ENCODE measurements around the gene LPGAT1.
"Not testable (repeated sequence)": the region's sequence is repeated elsewhere in the genome, so short reads cannot be mapped to it uniquely, and the experiment has no call there.

LPGAT1 gene

DNA sequence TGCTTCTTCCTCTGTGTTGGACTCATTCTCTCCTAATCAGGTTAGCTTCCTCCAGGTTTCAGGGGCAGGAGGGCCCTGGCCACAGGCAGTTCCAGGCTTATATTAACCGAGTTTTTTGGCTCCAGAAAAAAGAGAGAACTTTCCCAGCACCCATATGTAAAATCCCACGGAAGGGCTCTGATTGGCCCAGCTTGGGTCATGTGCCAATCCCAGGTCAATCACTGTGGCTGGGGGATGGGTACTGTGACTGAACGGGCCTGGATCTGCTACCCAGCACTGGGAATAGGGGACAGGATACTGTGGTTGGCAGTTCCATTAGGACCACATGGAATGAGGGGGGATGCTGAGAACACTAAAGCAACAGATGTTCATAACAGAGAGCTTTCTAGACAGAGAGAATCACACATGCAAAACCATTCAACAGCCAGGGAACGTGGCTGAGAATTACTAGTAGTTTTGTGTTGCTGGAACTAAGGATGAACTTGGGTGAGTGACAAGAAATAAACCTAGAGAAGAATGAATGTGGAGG, 104.0 kb downstream of the LPGAT1 start:
- no peaks in the 10 kb centered on the region for H3K4me1 ChIP-seq (ENCODE audit: control insufficient read depth in 1 of 2, insufficient read depth in 2 of 2, low read length in 2 of 2)
- H3K4me3 ChIP-seq (ENCODE audit: low read depth in 1 of 2, low read length in 2 of 2): no peak overlapping the region
- no peaks in the 10 kb centered on the region for H3K9me3 ChIP-seq (ENCODE audit: control insufficient read depth in 1 of 2, low read length in 2 of 2)
- no peaks in the 10 kb centered on the region for H3K36me3 ChIP-seq (ENCODE audit: control insufficient read depth in 1 of 2, insufficient read depth in 2 of 2, low read length in 2 of 2)
- H3K9ac ChIP-seq (ENCODE audit: low read depth in 1 of 2, low read length in 2 of 2): no peak overlapping the region
- no peaks in the 10 kb centered on the region for H3K27me3 ChIP-seq (ENCODE audit: control insufficient read depth in 1 of 2, insufficient read depth in 2 of 2, low read length in 2 of 2)
- H3K27ac ChIP-seq (ENCODE audit: low read depth, low read length): no peak overlapping the region

DNA sequence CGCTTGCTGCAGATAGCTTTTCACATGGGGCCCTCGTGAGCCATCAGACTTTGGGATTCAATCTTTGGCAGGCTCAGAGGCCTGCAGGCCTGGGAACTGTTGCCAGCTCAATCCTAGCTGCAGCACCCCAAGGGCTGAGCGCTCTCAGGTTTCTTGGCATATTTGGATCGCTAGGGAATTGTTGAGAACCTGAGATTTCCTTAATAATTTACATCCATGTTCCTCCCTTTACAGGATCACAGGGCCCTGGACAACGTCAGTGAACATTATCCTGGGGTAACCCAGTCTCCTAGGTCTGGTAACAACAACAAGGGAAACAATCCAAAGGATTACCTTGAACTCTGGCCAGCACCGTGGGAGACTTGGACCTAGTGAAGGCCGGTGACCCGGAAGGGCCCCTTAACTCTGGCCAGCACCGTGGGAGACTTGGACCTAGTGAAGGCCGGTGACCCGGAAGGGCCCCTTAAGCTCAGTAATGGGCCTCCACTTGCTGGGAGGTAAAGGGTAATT, 105.8 kb downstream of the LPGAT1 start:
- Histone ChIP-seq H3K9me3 (ENCODE audit: control insufficient read depth in 1 of 2, low read length in 2 of 2) (no peaks in the 10 kb centered on the region), H3K36me3 (ENCODE audit: control insufficient read depth in 1 of 2, insufficient read depth in 2 of 2, low read length in 2 of 2) (no peaks in the 10 kb centered on the region), H3K27ac (ENCODE audit: low read depth, low read length) (no peak overlapping the region), H3K27me3 (ENCODE audit: control insufficient read depth in 1 of 2, insufficient read depth in 2 of 2, low read length in 2 of 2) (no peaks in the 10 kb centered on the region), H3K4me3 (ENCODE audit: low read depth in 1 of 2, low read length in 2 of 2) (no peak overlapping the region), H3K4me1 (ENCODE audit: control insufficient read depth in 1 of 2, insufficient read depth in 2 of 2, low read length in 2 of 2) (no peaks in the 10 kb centered on the region), H3K9ac (ENCODE audit: low read depth in 1 of 2, low read length in 2 of 2) (no peak overlapping the region)

DNA sequence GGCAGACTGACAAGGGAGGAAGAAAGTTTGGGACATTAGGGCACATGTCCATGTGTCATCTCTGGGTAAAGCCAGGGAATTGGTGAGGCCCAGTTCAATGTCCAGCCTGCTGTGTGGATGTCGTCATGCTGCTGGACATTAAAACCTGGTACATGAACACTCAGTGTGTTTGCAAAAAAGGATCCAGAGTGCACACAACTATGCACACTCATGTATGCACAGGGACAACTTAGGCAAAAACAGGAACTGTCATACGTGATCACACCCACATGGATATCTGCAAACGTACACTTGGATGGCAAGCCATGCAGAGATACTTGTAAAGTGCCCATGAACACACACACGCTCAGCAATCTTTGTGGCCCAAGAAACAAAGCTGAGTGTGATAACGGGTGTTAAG, 107.3 kb downstream of the LPGAT1 start:
- Histone ChIP-seq H3K4me3 (ENCODE audit: low read depth in 1 of 2, low read length in 2 of 2) (no peak overlapping the region), H3K9ac (ENCODE audit: low read depth in 1 of 2, low read length in 2 of 2) (no peak overlapping the region), H3K36me3 (ENCODE audit: control insufficient read depth in 1 of 2, insufficient read depth in 2 of 2, low read length in 2 of 2) (no peaks in the 10 kb centered on the region), H3K27ac (ENCODE audit: low read depth, low read length) (no peak overlapping the region), H3K4me1 (ENCODE audit: control insufficient read depth in 1 of 2, insufficient read depth in 2 of 2, low read length in 2 of 2) (no peaks in the 10 kb centered on the region), H3K9me3 (ENCODE audit: control insufficient read depth in 1 of 2, low read length in 2 of 2) (no peaks in the 10 kb centered on the region), H3K27me3 (ENCODE audit: control insufficient read depth in 1 of 2, insufficient read depth in 2 of 2, low read length in 2 of 2) (no peaks in the 10 kb centered on the region)

DNA sequence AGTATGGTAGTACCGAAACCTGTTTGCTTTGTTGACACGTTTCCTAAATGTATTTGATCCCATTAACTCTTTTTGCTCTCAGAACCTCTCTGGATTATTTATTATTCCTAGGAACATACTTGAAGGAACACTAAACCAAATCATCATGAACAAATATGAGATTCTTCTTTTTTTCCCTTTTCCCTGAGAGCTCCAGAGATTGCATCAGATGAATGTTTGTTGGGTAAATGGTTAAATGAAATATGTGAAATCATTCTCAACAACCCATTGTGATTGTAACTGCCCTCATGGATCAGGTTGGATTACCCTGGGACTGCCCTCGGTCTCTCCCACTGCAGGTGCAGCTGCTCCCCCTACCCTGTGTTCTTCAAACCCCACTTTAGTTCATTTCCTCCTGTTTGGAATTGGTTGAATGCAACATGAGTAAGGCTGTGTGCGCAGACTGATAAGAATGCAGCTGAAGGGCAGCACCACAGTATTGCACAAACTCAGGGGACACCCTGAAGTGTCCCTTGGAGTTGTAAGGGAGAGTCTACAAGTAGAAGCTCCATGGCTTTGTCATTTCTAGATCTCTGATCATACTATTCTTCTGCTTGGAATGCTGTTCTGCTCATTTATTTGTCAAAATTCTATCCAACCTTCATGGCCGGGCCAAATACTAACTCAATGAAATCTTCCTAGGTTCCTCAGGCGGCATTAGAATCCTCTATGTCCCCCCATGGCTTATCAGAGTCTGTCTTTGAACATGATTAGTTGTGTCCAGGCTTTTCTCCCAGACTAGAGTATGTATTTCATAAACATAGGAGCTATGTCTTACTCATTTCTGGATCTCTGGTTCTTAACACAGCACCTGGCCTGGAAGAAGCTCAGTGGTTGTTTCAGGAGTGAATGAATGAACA, 108.0 kb downstream of the LPGAT1 start:
- H3K4me1 ChIP-seq (ENCODE audit: control insufficient read depth in 1 of 2, insufficient read depth in 2 of 2, low read length in 2 of 2): no peaks in the 10 kb centered on the region
- no peaks in the 10 kb centered on the region for H3K9me3 ChIP-seq (ENCODE audit: control insufficient read depth in 1 of 2, low read length in 2 of 2)
- H3K4me3 ChIP-seq (ENCODE audit: low read depth in 1 of 2, low read length in 2 of 2): no peak overlapping the region
- H3K27me3 ChIP-seq (ENCODE audit: control insufficient read depth in 1 of 2, insufficient read depth in 2 of 2, low read length in 2 of 2): no peaks in the 10 kb centered on the region
- H3K36me3 ChIP-seq (ENCODE audit: control insufficient read depth in 1 of 2, insufficient read depth in 2 of 2, low read length in 2 of 2): no peaks in the 10 kb centered on the region
- H3K9ac ChIP-seq (ENCODE audit: low read depth in 1 of 2, low read length in 2 of 2): no peak overlapping the region
- no peak overlapping the region for H3K27ac ChIP-seq (ENCODE audit: low read depth, low read length)

DNA sequence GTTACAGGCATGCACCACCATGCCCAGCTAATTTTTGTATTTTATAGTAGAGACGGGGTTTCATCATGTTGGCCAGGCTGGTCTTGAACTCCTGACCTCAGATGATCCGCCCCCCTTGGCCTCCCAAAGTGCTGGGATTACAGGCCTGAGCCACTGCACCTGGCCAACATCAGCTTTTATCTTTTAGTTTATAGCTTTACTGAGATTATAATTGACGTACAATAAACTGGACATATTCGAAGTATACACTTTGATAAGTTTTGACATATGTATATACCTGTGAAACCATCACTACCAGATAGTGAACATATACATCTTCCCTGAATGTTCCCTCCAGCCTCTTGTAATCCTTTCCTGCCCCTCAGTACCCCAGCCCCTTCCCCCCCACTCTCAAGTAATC, 114.0 kb downstream of the LPGAT1 start:
- H3K27ac ChIP-seq (ENCODE audit: low read depth, low read length); H3K4me1 ChIP-seq (ENCODE audit: control insufficient read depth in 1 of 2, insufficient read depth in 2 of 2, low read length in 2 of 2); H3K36me3 ChIP-seq (ENCODE audit: control insufficient read depth in 1 of 2, insufficient read depth in 2 of 2, low read length in 2 of 2); H3K4me3 ChIP-seq (ENCODE audit: low read depth in 1 of 2, low read length in 2 of 2); H3K9me3 ChIP-seq (ENCODE audit: control insufficient read depth in 1 of 2, low read length in 2 of 2); H3K27me3 ChIP-seq (ENCODE audit: control insufficient read depth in 1 of 2, insufficient read depth in 2 of 2, low read length in 2 of 2); H3K9ac ChIP-seq (ENCODE audit: low read depth in 1 of 2, low read length in 2 of 2): not testable (repeated sequence)

DNA sequence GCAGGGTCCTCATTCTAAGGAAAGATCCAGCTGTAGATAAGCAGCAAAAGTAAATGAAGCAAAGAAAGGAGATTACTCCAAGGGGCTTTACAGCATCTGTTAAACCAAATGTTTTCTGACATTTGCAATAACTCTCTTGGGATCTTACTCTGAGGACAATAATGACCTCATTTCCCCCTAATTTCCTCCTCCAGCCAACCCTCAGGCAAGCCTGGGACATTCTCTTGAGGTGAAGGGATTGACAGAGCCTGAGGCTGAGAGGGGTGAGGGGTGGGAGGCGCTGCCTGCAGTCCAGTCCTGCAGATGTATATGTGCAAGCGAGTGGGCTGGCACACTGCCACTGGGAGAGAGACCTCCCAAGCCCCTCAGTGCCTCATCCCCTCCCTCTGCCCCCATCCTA, 114.6 kb downstream of the LPGAT1 start:
- Histone ChIP-seq H3K27me3 (ENCODE audit: control insufficient read depth in 1 of 2, insufficient read depth in 2 of 2, low read length in 2 of 2) (no peaks in the 10 kb centered on the region), H3K4me3 (ENCODE audit: low read depth in 1 of 2, low read length in 2 of 2) (no peak overlapping the region), H3K9me3 (ENCODE audit: control insufficient read depth in 1 of 2, low read length in 2 of 2) (no peaks in the 10 kb centered on the region), H3K36me3 (ENCODE audit: control insufficient read depth in 1 of 2, insufficient read depth in 2 of 2, low read length in 2 of 2) (no peaks in the 10 kb centered on the region), H3K4me1 (ENCODE audit: control insufficient read depth in 1 of 2, insufficient read depth in 2 of 2, low read length in 2 of 2) (no peaks in the 10 kb centered on the region), H3K9ac (ENCODE audit: low read depth in 1 of 2, low read length in 2 of 2) (no peak overlapping the region), H3K27ac (ENCODE audit: low read depth, low read length) (no peak overlapping the region)

DNA sequence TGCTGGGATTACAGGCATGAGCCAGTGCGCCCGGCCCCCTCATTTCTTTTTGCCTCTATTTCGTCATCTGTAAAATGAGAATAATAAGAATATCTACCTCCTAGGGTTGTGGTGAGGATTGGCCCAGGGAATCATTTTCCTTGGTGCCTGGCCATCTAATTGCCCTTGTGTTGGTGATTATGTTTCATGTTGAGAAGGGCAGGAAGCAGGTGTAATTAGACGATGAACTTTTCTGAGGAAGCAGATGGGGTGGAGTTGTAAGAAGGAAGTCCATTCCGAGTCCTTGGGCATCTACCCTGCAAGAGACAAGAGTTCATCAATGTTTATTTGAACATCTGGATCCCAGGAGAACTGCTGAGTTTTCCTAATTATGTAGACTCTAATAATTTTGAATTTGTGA, 116.4 kb downstream of the LPGAT1 start:
- H3K9me3 ChIP-seq (ENCODE audit: control insufficient read depth in 1 of 2, low read length in 2 of 2): no peaks in the 10 kb centered on the region
- H3K27me3 ChIP-seq (ENCODE audit: control insufficient read depth in 1 of 2, insufficient read depth in 2 of 2, low read length in 2 of 2): no peaks in the 10 kb centered on the region
- no peaks in the 10 kb centered on the region for H3K4me1 ChIP-seq (ENCODE audit: control insufficient read depth in 1 of 2, insufficient read depth in 2 of 2, low read length in 2 of 2)
- no peaks in the 10 kb centered on the region for H3K36me3 ChIP-seq (ENCODE audit: control insufficient read depth in 1 of 2, insufficient read depth in 2 of 2, low read length in 2 of 2)
- no peak overlapping the region for H3K9ac ChIP-seq (ENCODE audit: low read depth in 1 of 2, low read length in 2 of 2)
- no peak overlapping the region for H3K27ac ChIP-seq (ENCODE audit: low read depth, low read length)
- H3K4me3 ChIP-seq (ENCODE audit: low read depth in 1 of 2, low read length in 2 of 2): no peak overlapping the region

DNA sequence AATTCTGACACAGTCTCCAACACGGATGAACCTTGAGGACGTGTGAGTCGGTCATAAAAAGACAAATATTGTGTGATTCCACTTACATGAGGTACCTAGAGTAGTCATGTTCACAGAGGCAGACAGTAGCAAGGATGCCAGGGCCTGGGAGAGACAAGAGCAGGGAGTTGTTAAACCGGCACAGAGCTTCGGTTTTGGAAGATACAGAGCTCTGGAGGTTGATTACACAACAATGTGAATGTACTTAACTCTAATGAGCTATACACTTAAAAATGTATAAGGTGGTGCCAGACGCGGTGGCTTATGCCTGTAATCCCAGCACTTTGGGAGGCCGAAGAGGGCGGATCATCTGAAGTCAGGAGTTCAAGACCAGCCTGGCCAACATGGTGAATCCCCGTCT, 117.3 kb downstream of the LPGAT1 start:
- H3K4me3 ChIP-seq (ENCODE audit: low read depth in 1 of 2, low read length in 2 of 2): no peak overlapping the region
- no peaks in the 10 kb centered on the region for H3K36me3 ChIP-seq (ENCODE audit: control insufficient read depth in 1 of 2, insufficient read depth in 2 of 2, low read length in 2 of 2)
- no peak overlapping the region for H3K27ac ChIP-seq (ENCODE audit: low read depth, low read length)
- no peaks in the 10 kb centered on the region for H3K4me1 ChIP-seq (ENCODE audit: control insufficient read depth in 1 of 2, insufficient read depth in 2 of 2, low read length in 2 of 2)
- no peak overlapping the region for H3K9ac ChIP-seq (ENCODE audit: low read depth in 1 of 2, low read length in 2 of 2)
- H3K27me3 ChIP-seq (ENCODE audit: control insufficient read depth in 1 of 2, insufficient read depth in 2 of 2, low read length in 2 of 2): no peaks in the 10 kb centered on the region
- H3K9me3 ChIP-seq (ENCODE audit: control insufficient read depth in 1 of 2, low read length in 2 of 2): no peaks in the 10 kb centered on the region

DNA sequence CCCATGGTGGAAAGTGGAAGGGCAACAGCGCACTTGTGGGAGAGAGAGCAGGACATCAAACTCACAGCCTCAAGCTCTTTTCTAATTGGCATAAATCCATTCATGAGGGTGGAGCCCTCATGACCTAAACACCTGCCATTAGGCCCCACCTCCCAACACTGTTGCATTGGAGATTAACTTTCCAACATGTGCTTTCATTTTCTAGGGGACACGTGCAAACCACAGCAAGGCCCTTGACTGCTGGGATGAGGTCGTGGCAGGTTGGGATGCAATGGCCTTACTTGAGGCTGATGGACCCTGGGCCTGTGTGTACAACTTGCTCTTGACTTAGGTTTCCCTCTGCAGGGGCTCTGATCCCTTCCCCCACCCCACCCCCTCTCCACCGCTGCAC, 119.3 kb downstream of the LPGAT1 start:
- no peaks in the 10 kb centered on the region for H3K27me3 ChIP-seq (ENCODE audit: control insufficient read depth in 1 of 2, insufficient read depth in 2 of 2, low read length in 2 of 2)
- H3K36me3 ChIP-seq (ENCODE audit: control insufficient read depth in 1 of 2, insufficient read depth in 2 of 2, low read length in 2 of 2): no peaks in the 10 kb centered on the region
- no peak overlapping the region for H3K9ac ChIP-seq (ENCODE audit: low read depth in 1 of 2, low read length in 2 of 2)
- H3K4me3 ChIP-seq (ENCODE audit: low read depth in 1 of 2, low read length in 2 of 2): no peak overlapping the region
- H3K4me1 ChIP-seq (ENCODE audit: control insufficient read depth in 1 of 2, insufficient read depth in 2 of 2, low read length in 2 of 2): no peaks in the 10 kb centered on the region
- no peak overlapping the region for H3K27ac ChIP-seq (ENCODE audit: low read depth, low read length)
- H3K9me3 ChIP-seq (ENCODE audit: control insufficient read depth in 1 of 2, low read length in 2 of 2): no peaks in the 10 kb centered on the region

DNA sequence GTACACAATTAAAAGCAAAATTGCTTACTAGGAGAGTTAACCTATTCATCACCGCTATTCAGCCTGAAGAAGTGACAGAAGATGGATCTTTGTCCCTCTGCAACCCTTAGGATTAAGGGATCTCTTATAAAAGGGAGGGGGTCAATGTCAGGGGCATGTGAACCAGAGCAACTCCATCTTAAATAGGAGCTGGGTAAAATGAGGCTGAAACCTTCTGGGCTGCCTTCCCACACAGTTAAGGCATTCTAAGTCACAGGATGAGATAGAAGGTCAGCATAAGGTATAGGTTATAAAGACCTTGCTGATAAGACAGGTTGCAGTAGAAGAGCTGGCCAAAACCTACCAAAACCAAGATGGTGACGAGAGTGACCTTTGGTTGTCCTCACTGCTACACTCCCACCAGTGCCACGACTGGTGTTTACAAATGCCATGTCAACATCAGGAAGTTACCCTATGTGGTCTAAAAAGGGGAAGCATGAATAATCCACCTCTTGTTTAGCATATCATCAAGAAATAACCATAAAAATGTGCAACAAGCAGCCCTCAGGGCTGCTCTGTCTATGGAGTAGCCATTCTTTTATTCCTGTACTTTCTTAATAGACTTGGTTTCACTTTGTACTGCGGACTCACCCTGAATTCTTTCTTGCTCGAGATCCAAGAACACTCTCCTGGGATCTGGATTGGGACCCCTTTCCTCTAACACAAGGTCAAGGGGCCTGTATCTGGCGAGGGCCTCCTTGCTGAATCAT, 119.8 kb downstream of the LPGAT1 start:
- no peak overlapping the region for H3K9ac ChIP-seq (ENCODE audit: low read depth in 1 of 2, low read length in 2 of 2)
- H3K36me3 ChIP-seq (ENCODE audit: control insufficient read depth in 1 of 2, insufficient read depth in 2 of 2, low read length in 2 of 2): no peaks in the 10 kb centered on the region
- H3K4me3 ChIP-seq (ENCODE audit: low read depth in 1 of 2, low read length in 2 of 2): no peak overlapping the region
- H3K27ac ChIP-seq (ENCODE audit: low read depth, low read length): no peak overlapping the region
- H3K9me3 ChIP-seq (ENCODE audit: control insufficient read depth in 1 of 2, low read length in 2 of 2): no peaks in the 10 kb centered on the region
- no peaks in the 10 kb centered on the region for H3K27me3 ChIP-seq (ENCODE audit: control insufficient read depth in 1 of 2, insufficient read depth in 2 of 2, low read length in 2 of 2)
- H3K4me1 ChIP-seq (ENCODE audit: control insufficient read depth in 1 of 2, insufficient read depth in 2 of 2, low read length in 2 of 2): no peaks in the 10 kb centered on the region
